HUES6 (cell line): ENCODE data around the gene GALNT11.

Experiments
- H3K27ac ChIP-seq: 2 replicates; pipeline ENCODE4 v1.7.0; 2013; ENCODE audit warnings: low read depth, mild to moderate bottlenecking, low read length, inconsistent platforms
- H3K27me3 ChIP-seq: 2 replicates; pipeline ENCODE4 v1.6.1; 2013; ENCODE audit warnings: low read length; ENCODE audit not compliant: control insufficient read depth, insufficient read depth
- H3K36me3 ChIP-seq: 2 replicates; pipeline ENCODE4 v1.6.1; 2013; ENCODE audit warnings: low read length; ENCODE audit not compliant: control insufficient read depth, insufficient read depth
- H3K4me1 ChIP-seq: 2 replicates; pipeline ENCODE4 v1.6.1; 2013; ENCODE audit warnings: low read length; ENCODE audit not compliant: control insufficient read depth, insufficient read depth
- H3K4me3 ChIP-seq: 2 replicates; pipeline ENCODE4 v1.5.1; 2013; ENCODE audit warnings: low read depth, low read length
- H3K9ac ChIP-seq: one replicate; pipeline ENCODE4 v1.6.1; 2013; ENCODE audit warnings: mild to moderate bottlenecking, low read length
- H3K9me3 ChIP-seq: 2 replicates; pipeline ENCODE4 v1.6.1; 2013; ENCODE audit warnings: low read depth, low read length; ENCODE audit not compliant: control insufficient read depth, insufficient read depth

GALNT11 gene

DNA sequence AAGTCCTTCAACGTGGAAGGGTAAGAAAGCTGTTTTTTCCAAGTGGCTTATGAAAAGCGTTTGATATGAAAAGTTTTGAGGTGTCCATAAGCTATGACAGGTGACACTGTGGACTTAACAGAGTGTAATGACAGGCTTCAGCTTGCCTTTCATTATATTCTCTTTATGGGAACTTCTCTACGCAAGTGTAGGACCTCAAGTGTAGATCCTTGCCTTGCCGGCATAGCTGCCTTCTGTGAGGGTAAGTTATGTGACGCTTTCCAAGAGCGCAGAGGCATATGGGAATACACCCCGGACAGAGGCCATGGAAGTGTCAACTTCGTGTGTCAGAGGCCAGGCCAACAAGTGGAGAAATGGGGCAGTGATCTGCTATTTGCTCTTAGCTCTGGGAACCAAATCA, 91.9 kb downstream of the GALNT11 start:
- H3K9me3 ChIP-seq = no peaks in the 10 kb centered on the region
- H3K27ac ChIP-seq = no peak overlapping the region
- peaks cover 65% of the 10 kb centered on the region for H3K36me3 ChIP-seq
- H3K27me3 ChIP-seq = no peaks in the 10 kb centered on the region
- no peak overlapping the region for H3K9ac ChIP-seq
- H3K4me3 ChIP-seq = no peak overlapping the region
- no peaks in the 10 kb centered on the region for H3K4me1 ChIP-seq

DNA sequence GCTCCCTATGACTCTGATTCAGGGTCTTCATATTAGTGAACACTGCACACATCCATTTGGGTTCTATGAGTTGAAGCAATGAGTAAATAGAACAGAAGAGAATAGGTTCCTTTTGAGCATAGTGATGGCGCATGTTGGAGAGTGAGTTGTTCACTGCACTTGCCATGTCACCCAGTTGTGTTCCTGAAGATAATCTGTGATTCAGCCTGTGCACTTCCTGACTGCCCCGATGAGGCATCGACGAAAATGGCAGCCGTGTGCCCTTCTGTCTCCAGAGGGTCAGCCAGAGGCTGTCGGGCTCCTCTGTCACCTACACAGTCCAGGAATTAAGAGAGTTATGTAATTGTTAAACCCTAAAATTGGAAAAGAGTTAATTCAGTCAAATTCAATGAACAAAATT, 94.7 kb downstream of the GALNT11 start:
- H3K27ac ChIP-seq = no peak overlapping the region
- H3K36me3 ChIP-seq = peaks cover 79% of the 10 kb centered on the region

DNA sequence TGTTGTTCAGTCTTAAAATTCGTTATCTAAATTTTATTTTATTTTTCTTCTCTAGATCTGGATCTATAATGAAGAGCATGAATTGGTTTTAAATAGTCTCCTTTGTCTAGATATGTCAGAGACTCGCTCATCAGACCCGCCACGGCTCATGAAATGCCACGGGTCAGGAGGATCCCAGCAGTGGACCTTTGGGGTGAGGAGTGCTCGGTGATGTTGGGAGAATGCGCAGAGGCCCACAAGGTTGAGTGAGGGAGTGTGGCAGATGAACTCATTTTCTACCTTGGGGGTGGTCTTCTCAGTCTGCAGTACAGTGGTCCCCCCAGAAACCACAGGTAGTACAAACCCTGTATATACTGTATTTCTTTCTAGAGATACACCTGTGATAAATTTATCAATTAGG, 95.3 kb downstream of the GALNT11 start:
- no peak overlapping the region for H3K4me3 ChIP-seq

More for the DNA sequence above, 94.7 kb downstream of the GALNT11 start:
- Histone ChIP-seq H3K4me1 (no peaks in the 10 kb centered on the region), H3K9me3 (0 out of 2 replicates have a peak, but pooled peaks cover 4% of the 10 kb centered on the region), H3K9ac (no peak overlapping the region), H3K4me3 (no peak overlapping the region), H3K27me3 (no peaks in the 10 kb centered on the region)

DNA sequence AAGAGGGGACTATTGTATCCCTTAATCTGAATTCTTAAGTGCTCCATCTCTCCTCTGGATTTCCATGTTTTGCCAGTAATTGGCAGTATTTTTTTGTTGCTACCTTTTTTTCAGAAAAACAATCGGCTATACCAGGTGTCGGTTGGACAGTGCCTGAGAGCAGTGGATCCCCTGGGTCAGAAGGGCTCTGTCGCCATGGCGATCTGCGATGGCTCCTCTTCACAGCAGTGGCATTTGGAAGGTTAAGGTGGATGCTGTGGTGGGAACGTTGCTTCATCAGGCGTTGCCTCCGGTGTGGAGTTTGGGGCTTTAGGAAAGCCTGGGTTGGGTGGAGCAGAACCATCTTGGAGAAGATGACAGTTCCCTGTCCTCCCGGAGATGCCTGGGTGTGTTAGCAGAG, 96.0 kb downstream of the GALNT11 start:
- Histone ChIP-seq H3K4me3 (no peak overlapping the region), H3K27me3 (no peaks in the 10 kb centered on the region), H3K9ac (no peak overlapping the region), H3K9me3 (0 out of 2 replicates have a peak, but pooled peaks cover 4% of the 10 kb centered on the region), H3K36me3 (peaks cover 87% of the 10 kb centered on the region), H3K4me1 (no peaks in the 10 kb centered on the region), H3K27ac (no peak overlapping the region)

More for the DNA sequence above, 95.3 kb downstream of the GALNT11 start:
- no peak overlapping the region for H3K9ac ChIP-seq
- H3K9me3 ChIP-seq = 0 out of 2 replicates have a peak, but pooled peaks cover 4% of the 10 kb centered on the region
- no peaks in the 10 kb centered on the region for H3K4me1 ChIP-seq
- no peak overlapping the region for H3K27ac ChIP-seq
- H3K27me3 ChIP-seq = no peaks in the 10 kb centered on the region
- H3K36me3 ChIP-seq = peaks cover 84% of the 10 kb centered on the region

DNA sequence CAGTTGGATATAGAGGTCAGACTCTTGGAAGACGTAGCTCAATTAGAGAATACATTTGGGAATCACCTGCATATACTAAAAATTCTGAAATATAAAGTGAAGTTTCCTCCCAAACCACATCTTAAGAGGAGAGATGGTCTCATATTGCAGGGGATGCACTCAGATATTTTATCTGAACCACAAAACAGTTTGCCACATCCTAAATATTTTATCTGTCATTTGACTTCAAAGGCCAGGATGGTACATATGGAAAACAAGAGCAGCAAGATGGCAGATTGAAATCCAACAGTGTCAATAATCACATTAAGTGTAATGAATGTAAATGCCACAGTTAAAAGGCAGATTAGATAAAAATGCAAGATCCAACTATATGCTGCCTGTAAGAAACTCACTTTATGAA, 97.1 kb downstream of the GALNT11 start:
- H3K9ac ChIP-seq = no peak overlapping the region
- peaks cover 93% of the 10 kb centered on the region for H3K36me3 ChIP-seq
- peaks cover 11% of the 10 kb centered on the region; the same call in 1 of the 2 replicates for H3K9me3 ChIP-seq
- H3K4me3 ChIP-seq = no peak overlapping the region
- H3K27me3 ChIP-seq = no peaks in the 10 kb centered on the region
- no peaks in the 10 kb centered on the region for H3K4me1 ChIP-seq
- no peak overlapping the region for H3K27ac ChIP-seq

DNA sequence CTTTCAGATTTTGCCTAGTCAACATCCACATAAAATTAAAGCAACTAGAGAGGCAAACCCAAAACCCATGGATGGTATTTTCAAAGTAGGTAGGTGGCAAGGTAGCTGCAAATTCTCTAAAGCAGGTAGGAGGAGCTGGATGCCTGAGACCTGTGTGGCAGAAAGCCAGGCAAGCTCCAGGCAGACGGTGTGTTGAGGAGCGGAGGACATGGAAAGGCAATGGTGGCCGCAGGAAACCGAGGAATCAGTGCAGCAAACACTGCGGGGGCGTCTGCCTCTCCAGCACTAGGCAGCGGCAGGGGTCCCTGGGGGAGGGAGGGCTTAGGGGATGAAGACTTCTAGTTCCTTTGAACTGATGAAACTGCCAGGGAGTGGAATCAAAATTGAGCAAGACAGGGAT, 101.3 kb downstream of the GALNT11 start:
- no peaks in the 10 kb centered on the region for H3K27me3 ChIP-seq
- peaks cover 82% of the 10 kb centered on the region for H3K36me3 ChIP-seq
- H3K9me3 ChIP-seq = peaks cover 11% of the 10 kb centered on the region; the same call in 1 of the 2 replicates
- H3K9ac ChIP-seq = no peak overlapping the region
- no peaks in the 10 kb centered on the region for H3K4me1 ChIP-seq
- no peak overlapping the region for H3K4me3 ChIP-seq
- no peak overlapping the region for H3K27ac ChIP-seq

DNA sequence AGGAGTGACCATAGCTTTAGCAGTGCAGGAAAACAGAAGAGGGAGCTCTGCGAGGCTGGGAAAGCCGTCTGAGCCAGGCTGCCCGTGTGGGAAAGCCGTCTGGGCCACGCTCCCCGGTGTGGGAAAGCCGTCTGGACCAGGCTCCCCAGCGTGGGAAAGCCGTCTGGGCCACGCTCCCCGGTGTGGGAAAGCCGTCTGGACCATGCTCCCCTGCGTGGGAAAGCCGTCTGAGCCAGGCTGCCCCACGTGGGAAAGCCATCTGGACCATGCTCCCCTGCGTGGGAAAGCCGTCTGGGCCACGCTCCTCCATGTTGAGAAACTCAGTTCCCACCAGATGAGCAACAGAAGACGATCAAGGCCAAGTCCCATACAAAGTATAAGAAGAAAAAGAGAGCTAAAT, 101.8 kb downstream of the GALNT11 start:
- Histone ChIP-seq H3K4me3 (no peak overlapping the region), H3K27ac (no peak overlapping the region), H3K9ac (no peak overlapping the region), H3K4me1 (no peaks in the 10 kb centered on the region), H3K36me3 (peaks cover 83% of the 10 kb centered on the region), H3K27me3 (no peaks in the 10 kb centered on the region), H3K9me3 (peaks cover 11% of the 10 kb centered on the region; the same call in 1 of the 2 replicates)

DNA sequence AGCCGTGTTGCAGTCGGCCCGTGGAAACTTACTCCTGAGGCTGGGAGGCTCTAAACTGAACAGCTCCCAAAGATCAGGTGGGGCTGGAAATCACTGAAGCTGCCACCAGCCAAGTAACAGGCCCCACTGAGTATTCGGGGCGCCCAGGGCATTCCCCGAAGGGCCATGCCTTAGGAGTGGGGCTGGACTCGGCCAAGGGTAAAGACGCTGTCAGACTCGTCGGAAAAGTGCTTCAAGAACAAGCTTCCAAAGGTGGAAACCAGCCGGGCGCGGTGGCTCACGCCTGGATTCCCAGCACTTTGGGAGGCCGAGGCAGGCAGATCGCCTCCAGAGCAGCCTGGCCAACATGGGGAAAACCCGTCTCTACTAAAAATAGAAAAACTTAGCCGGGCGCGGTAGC, 102.8 kb downstream of the GALNT11 start:
- H3K4me1 ChIP-seq = no peaks in the 10 kb centered on the region

DNA sequence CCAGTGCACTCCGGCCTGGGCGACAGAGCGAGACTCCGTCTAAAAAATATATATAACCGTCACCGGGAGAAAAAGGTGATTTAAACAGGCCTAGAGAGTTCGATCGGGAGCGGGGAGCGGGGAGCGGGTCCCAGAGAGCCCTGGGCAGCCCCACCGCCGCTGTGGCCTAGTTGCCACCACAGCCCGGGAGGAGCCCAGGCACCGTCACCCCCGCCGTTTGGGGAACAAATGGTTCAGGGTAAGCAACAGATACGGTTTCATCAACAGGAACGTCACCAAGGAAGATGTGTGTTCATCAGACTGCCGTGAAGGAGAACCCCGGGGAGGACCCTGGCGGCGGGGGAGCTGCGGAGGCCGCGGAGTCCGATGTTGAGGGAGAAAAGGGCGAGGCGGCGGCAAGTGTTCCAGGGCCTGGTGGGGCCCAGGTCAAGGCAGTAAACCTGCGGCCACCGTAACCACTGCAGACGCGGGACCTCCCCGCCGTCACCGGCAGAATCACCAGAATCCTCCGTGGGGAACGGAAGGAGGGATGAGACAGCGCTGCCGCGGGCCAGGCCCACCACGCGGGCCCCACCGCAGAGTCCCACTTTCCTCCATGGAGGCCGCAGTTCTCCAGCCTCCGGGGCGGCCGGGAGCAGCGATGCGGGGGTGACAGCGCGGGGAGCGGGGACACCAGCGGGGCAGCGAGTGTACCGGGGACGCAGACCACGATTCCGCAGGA, 103.4 kb downstream of the GALNT11 start:
- H3K4me3 ChIP-seq = no peak overlapping the region
- H3K36me3 ChIP-seq = peaks cover 78% of the 10 kb centered on the region
- H3K27ac ChIP-seq = no peak overlapping the region
- peaks cover 11% of the 10 kb centered on the region; the same call in 1 of the 2 replicates for H3K9me3 ChIP-seq
- H3K4me1 ChIP-seq = no peaks in the 10 kb centered on the region
- no peaks in the 10 kb centered on the region for H3K27me3 ChIP-seq
- H3K9ac ChIP-seq = no peak overlapping the region

More for the DNA sequence above, 102.8 kb downstream of the GALNT11 start:
- no peak overlapping the region for H3K4me3 ChIP-seq
- no peaks in the 10 kb centered on the region for H3K27me3 ChIP-seq
- H3K9me3 ChIP-seq = peaks cover 11% of the 10 kb centered on the region; the same call in 1 of the 2 replicates
- no peak overlapping the region for H3K9ac ChIP-seq
- H3K27ac ChIP-seq = no peak overlapping the region
- peaks cover 80% of the 10 kb centered on the region for H3K36me3 ChIP-seq

DNA sequence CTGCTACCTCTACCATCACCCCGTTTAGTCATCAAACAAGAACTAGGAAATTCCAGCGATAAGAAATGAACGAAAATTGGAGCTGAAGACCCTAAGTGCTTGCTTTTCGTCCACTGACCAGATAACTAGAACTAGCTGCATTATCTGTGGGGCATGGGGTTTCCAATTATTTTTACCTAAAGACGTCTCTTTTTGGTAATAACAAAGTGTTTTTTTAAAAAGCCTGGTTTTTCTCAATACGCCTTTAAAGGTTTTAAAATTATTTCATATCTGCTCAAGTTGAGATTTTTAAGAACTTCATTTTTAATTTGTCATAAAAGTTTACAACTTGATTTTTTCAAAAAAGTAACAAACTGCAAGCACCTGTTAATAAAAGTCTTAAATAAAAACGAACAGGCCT, 104.2 kb downstream of the GALNT11 start:
- Histone ChIP-seq H3K4me3 (no peak overlapping the region), H3K27me3 (no peaks in the 10 kb centered on the region), H3K9ac (no peak overlapping the region), H3K4me1 (no peaks in the 10 kb centered on the region), H3K36me3 (peaks cover 73% of the 10 kb centered on the region), H3K27ac (no peak overlapping the region), H3K9me3 (peaks cover 7% of the 10 kb centered on the region; the same call in 1 of the 2 replicates)

DNA sequence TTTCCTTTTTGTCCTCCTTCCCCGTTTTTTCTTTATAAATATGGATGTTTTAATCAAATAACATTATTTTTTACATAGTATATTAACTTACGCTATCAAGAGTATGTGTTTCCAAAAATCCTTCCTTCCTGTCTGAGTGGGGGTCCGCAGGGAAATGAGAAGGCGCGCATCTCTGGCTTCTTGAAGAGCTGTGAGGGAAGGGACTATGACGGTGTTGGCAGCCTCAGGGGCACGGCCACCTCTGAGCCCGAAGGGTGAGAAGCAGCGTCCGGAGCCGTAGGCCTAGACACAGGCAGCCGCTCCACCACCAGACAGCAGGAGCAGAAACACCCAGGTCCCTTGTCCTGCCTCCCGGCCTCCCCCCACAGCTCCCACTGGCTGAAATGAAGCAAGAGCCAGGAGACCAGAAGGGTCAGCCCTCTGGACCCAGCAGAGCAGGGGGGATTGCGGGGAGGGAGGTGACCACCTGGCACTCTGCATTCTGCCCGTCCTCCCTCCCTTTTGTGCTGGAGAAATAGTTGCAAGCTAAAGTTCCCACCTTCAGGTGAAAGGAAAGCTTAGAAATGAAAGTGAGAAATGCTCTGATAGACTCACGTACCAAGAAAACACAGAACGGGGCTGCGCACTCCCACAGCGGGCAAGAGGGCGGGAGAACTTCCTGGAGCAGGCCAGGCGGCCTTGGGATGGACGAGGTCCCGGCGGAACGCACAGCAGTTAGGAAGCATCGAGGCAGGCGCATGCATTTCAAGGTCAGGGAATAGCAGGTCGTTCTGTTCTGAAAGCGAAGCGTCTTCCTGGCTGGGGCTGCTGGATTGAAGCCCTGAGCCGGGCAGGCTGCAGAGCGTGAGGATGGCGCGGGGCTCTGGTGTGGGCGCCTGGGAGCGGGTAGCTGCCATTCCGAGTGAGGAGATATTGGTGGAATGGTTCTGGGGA, 105.5 kb downstream of the GALNT11 start:
- Histone ChIP-seq H3K9me3 (peaks cover 7% of the 10 kb centered on the region; the same call in 1 of the 2 replicates), H3K27me3 (no peaks in the 10 kb centered on the region), H3K27ac (no peak overlapping the region), H3K36me3 (peaks cover 61% of the 10 kb centered on the region), H3K4me3 (no peak overlapping the region), H3K9ac (no peak overlapping the region), H3K4me1 (no peaks in the 10 kb centered on the region)
